GM12873 (cell line): ENCODE data around the gene HPSE2.

ENCODE experiments used
- CTCF ChIP-seq: IDR thresholded peaks from 2 replicates; pipeline ENCODE4 v1.5.1; 2012; ENCODE audit warnings: low read depth, mild to moderate bottlenecking, moderate library complexity, low read length, control low read depth; ENCODE audit not compliant: insufficient read depth; ENCODE audit errors: missing control alignments

Gene HPSE2

GRCh38 chr10:98414932-98415730 lies 820.5 kb downstream of the HPSE2 start, which contains the start of gene PYROXD2:
TSS of gene PYROXD2 (minus strand) at chr10:98415182. CDS start at chr10:98415135, 47 bp downstream.
- TF ChIP-seq CTCF, result no peak

GRCh38 chr10:98414578-98414931 lies 821.1 kb downstream of the HPSE2 start:
- no peak for TF ChIP-seq CTCF

- no peak for TF ChIP-seq CTCF
Observed at GRCh38 chr10:98411768-98412167, 823.9 kb downstream of the HPSE2 start.

GRCh38 chr10:98411166-98411565 lies 824.5 kb downstream of the HPSE2 start:
- no peak for TF ChIP-seq CTCF

GRCh38 chr10:98410759-98411158 lies 824.9 kb downstream of the HPSE2 start:
- TF ChIP-seq CTCF, result no peak

- TF ChIP-seq CTCF, result no peak
Observed at GRCh38 chr10:98410135-98410743, 825.4 kb downstream of the HPSE2 start.

GRCh38 chr10:98408799-98409198 lies 826.9 kb downstream of the HPSE2 start:
- no peak for TF ChIP-seq CTCF
